WI38 (cell line): ENCODE measurements around the gene MARCHF10.
"Not testable (repeated sequence)": the region's sequence is repeated elsewhere in the genome, so short reads cannot be mapped to it uniquely, and the experiment has no call there.

ENCODE experiments used
- H3K4me3 ChIP-seq: 2 replicates; pipeline ENCODE4 v1.5.1; 2011; ENCODE audit warnings: low read depth, mild to moderate bottlenecking, control low read depth, low read length
- CTCF ChIP-seq: IDR thresholded peaks from 2 replicates; pipeline ENCODE4 v1.5.1; 2012; ENCODE audit warnings: low read depth, mild to moderate bottlenecking, control low read depth, low read length

Gene MARCHF10

DNA sequence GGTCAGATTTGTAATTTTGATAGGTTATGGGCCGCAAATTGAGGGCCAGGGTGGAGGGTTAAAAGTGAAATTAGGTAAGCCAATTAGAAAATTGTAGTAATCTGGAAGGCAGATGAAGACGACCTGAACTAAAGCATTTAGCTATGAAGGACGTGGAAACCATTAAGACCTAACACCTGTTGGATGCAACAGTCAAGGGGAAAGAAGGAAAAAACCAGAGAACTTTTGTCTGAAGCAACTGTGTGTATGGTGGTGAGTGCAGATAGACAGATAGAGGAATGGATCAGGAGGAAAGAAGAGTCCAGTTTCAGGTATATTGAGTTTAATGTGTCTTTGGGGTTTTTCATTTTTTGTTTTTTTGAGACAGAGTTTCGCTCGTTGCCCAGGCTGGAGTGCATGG is 40.2 kb upstream of the MARCHF10 start:
- no peak overlapping the region for H3K4me3 ChIP-seq
- TF ChIP-seq CTCF: no peak

GRCh38 chr17:62847426-62847825 is 39.3 kb upstream of the MARCHF10 start:
- H3K4me3 ChIP-seq: no peak overlapping the region
- TF ChIP-seq CTCF: no peak

GRCh38 chr17:62840871-62841270 is 32.8 kb upstream of the MARCHF10 start:
- TF ChIP-seq CTCF: no peak
- H3K4me3 ChIP-seq: no peak overlapping the region

GRCh38 chr17:62833816-62834215 is 25.7 kb upstream of the MARCHF10 start:
- not testable (repeated sequence) for H3K4me3 ChIP-seq

DNA sequence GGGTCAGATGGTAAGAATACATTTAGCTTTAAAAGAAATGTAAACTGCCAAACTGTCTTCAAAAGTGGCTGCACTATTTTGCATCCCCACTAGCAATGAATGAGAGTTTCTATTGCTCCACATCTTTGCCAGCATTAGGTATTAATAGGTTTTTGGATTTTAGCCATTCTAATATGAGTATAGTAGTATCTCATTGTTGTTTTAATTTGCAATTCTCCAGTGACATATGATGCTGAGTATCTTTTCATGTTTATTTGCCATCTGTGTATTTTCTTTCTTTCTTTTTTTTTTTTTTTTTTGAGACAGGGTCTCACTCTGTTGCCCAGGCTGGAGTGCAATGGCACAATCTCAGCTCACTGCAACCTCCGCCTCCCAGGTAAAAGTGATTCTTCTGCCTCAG is 24.3 kb upstream of the MARCHF10 start:
- no peak overlapping the region for H3K4me3 ChIP-seq
- TF ChIP-seq CTCF: no peak

- not testable (repeated sequence) for H3K4me3 ChIP-seq
Observed at GRCh38 chr17:62831066-62831465, 23.0 kb upstream of the MARCHF10 start.

DNA sequence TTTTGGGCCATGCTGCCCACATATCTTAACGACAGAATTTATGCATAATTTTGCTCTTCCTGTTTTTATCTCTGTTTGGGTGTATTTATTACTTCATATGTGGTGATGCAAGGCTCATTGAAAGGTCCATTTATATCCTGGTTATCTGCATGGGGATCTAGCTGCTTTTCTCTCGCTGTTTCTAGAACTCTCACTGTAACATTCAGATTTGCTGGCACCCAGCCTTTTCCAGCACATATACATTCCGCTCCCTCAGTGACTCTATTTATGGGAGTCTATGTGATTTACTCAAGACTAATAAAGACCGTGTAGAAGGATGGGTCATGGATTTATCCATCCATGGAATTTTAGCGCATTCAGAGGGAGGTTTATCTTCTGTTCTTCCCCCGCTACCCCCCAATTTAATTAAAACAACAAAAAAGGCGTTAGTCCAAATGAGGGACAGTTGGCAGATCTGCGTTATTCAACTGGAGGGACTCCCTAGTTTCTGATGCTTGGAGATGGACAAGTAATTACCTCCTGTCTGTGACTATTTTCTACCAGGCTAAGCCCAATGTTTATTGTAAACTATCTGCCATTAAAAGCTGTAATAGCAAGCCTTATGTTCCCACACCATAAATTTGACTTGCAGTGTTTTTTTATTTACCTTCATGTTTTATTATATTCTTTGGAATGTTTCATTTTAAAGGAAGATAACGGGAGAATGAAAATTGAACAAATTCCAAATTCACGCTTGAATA is 19.8 kb upstream of the MARCHF10 start:
- no peak for TF ChIP-seq CTCF
- no peak overlapping the region for H3K4me3 ChIP-seq

DNA sequence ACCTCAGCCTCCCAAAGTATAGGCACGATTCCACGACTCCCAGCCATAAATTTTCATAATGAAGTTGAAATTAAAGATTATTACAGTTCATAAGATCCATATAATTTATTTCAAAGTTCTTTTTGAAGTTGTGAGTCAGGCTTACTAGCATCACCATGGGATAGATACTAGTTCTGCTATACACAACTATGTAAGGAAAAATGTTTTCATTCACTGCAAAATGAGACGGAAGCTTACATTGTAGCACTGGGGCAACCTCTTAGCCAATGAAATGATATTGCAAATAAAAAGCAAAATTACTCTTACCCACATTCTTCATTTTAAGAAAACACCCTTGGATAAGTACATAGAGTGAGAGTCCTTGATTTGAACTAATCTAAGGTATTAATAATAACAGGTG is 18.8 kb upstream of the MARCHF10 start:
- TF ChIP-seq CTCF: no peak
- H3K4me3 ChIP-seq: no peak overlapping the region
